H1 (cell line): ENCODE data around the gene AMN. TPM values are rescaled to one million over a fixed set of nuclear protein-coding genes. Genes with fewer than 3 reads are reported as not detected.

Source experiments
- ATF3 ChIP-seq: IDR thresholded peaks from 2 replicates; pipeline ENCODE4 v1.6.1; 2011; ENCODE audit warnings: low read depth, mild to moderate bottlenecking, low read length; ENCODE audit not compliant: insufficient read depth
- CHD7 ChIP-seq: fragments of 300-600 bp; sonication (generic); IDR thresholded peaks from 2 replicates; pipeline ENCODE4 v1.7.1; 2012; ENCODE audit warnings: low read length, moderate library complexity, mild to moderate bottlenecking, inconsistent platforms; ENCODE audit not compliant: insufficient replicate concordance
- RNF2 ChIP-seq: fragments of 200-900, 300-1000 bp; sonication (generic); IDR thresholded peaks from 2 replicates; pipeline ENCODE4 v1.7.1; 2016; ENCODE audit warnings: borderline replicate concordance, low read depth, mild to moderate bottlenecking, antibody characterized with exemption, low read length; ENCODE audit not compliant: poor library complexity, severe bottlenecking; ENCODE audit errors: missing control alignments
- SUZ12 ChIP-seq: fragments of 200-600 bp; sonication (generic); IDR thresholded peaks from 2 replicates; pipeline ENCODE4 v1.6.1; 2012; ENCODE audit warnings: mild to moderate bottlenecking, inconsistent platforms, low read length, moderate library complexity, mixed read lengths
- TBP ChIP-seq: IDR thresholded peaks from 2 replicates; pipeline ENCODE4 v1.6.1; 2011; ENCODE audit warnings: low read depth, low read length, improper control_type of control experiment
- polyA plus RNA-seq, 7 experiments: library from polyadenylated mRNA; depleted of rRNA in 3 of 7; stranded (reverse) in 5 of 7; unstranded in 2 of 7; fragments of >200 nt in 5 of 7; fragments of 200-250 nt in 2 of 7; gene quantifications; 1 replicate in 5 of 7; 2 replicates in 1 of 7; 4 replicates in 1 of 7; pipeline versions ENCODE4 v1.2.1 to v1.2.3, GENCODE V29; 2011 to 2013; ENCODE audit warnings: missing spikeins in 2 of 7, mixed read lengths in 2 of 7
- total RNA-seq: library from RNA; stranded (reverse); fragmentation: NEBNext Ultra II Directional; extraction: Animal tissue kit (Norgen Biotek cat#: 25700); gene quantifications from 2 replicates; pipeline ENCODE4 v1.2.1, GENCODE V29; 2021

The AMN gene
- total and polyA plus RNA-seq, 2 of the 8 experiments (the other 6 are each of a cell fraction or from before 2014, with no cell fraction given) = 0.77 to 1.5 TPM

- TF ChIP-seq SUZ12 = no peak
- no peak for TF ChIP-seq RNF2
- no peak for TF ChIP-seq CHD7
- TF ChIP-seq ATF3 = no peak
- no peak for TF ChIP-seq TBP
- TF ChIP-seq, all 59 proteins: peak for 0
These were observed 45.0 kb downstream of the AMN start (continued) for GRCh38 chr14:102967506-102967795.
